ENCODE measurements around the gene TPBGL.

The TPBGL gene, protein sequence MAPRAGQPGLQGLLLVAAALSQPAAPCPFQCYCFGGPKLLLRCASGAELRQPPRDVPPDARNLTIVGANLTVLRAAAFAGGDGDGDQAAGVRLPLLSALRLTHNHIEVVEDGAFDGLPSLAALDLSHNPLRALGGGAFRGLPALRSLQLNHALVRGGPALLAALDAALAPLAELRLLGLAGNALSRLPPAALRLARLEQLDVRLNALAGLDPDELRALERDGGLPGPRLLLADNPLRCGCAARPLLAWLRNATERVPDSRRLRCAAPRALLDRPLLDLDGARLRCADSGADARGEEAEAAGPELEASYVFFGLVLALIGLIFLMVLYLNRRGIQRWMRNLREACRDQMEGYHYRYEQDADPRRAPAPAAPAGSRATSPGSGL

DNA sequence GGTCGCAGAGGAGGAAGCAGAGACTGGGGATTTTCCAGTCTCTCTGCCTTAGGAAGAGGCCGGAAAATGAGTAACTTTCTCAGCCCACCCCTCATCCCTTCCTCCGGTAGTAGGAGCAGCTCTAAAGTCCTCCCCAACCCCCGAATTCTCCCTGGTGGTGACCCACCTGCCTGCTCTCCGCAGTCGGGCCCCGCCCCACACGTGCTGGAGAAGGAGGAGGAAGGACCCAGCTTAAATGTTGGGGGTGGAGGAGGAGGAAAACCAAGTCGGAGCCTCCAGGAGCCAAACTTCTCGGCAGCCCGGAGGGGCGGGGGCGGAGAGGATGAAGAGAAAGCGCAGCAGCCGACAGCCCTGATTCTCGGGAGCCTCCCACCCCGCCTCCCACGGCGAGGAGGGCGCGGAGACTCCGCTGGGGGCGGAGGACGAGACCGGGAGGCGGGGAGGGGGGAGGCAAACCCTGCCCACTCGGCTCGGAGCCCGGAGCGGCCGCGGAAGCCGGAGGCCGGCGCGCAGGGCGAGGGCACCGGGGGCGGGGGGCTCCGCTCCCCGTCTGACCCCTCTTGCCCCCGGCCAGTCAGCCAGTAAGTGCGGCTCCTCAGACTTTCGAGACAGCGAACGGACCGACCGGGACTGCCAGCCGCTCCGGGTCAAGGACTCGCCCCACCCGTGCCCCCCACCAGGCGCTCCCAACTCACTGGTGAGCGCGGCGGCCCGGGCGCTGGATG, at the start of gene TPBGL:
TPBGL (plus strand) TSS at position 464 of the 725 bp plus-strand sequence. CDS start 276 bp downstream, outside the sequence.
- peak within 1 kb of the TSS; percentile 30 for H3K4me3 ChIP-seq (ENCODE audit: low read depth, low read length)
- DNase-seq (ENCODE audit: low read depth): no peak

DNA sequence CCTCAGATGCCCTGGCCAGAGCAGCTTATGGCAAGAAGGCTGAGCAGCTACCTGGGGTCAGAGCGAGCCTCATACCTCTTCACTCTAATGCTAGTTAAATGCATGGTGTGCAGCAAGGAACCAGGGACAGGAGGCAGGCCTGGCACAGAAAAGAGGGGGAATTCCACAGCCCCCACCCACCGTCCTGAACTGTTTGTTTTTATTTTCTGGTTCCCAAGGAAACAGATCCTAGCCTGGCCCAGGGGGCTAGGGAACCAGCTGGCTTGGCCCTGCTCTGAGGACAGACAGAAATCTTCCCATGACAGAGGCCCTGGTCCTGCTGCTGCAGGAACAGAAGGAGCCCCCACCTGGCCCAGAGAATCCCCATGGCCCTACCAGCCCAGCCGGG, 49.2 kb upstream of the TPBGL start:
- no peak for DNase-seq (ENCODE audit: low read depth)
- H3K4me3 ChIP-seq (ENCODE audit: low read depth, low read length): no peak overlapping the region
- TF ChIP-seq, protein P1, sequence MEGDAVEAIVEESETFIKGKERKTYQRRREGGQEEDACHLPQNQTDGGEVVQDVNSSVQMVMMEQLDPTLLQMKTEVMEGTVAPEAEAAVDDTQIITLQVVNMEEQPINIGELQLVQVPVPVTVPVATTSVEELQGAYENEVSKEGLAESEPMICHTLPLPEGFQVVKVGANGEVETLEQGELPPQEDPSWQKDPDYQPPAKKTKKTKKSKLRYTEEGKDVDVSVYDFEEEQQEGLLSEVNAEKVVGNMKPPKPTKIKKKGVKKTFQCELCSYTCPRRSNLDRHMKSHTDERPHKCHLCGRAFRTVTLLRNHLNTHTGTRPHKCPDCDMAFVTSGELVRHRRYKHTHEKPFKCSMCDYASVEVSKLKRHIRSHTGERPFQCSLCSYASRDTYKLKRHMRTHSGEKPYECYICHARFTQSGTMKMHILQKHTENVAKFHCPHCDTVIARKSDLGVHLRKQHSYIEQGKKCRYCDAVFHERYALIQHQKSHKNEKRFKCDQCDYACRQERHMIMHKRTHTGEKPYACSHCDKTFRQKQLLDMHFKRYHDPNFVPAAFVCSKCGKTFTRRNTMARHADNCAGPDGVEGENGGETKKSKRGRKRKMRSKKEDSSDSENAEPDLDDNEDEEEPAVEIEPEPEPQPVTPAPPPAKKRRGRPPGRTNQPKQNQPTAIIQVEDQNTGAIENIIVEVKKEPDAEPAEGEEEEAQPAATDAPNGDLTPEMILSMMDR (IDR thresholded peaks at IDR 0.05; ENCODE audit: control insufficient read depth, extremely low read depth, insufficient read depth): no peak

More for the DNA sequence above, at the start of gene TPBGL:
- TF ChIP-seq, protein P1 (IDR thresholded peaks at IDR 0.05; ENCODE audit: control insufficient read depth, extremely low read depth, insufficient read depth): no peak

DNA sequence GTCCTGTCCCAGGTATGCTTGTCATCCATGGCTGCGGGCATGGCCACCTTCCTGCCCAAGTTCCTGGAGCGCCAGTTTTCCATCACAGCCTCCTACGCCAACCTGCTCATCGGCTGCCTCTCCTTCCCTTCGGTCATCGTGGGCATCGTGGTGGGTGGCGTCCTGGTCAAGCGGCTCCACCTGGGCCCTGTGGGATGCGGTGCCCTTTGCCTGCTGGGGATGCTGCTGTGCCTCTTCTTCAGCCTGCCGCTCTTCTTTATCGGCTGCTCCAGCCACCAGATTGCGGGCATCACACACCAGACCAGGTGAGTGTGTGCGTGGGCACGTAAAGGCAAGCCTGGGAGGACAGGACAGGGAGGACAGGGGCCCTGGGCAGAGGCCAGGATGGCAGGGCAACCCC, 47.3 kb upstream of the TPBGL start:
- H3K4me3 ChIP-seq (ENCODE audit: low read depth, low read length): no peak overlapping the region
- TF ChIP-seq, protein P1 (IDR thresholded peaks at IDR 0.05; ENCODE audit: control insufficient read depth, extremely low read depth, insufficient read depth): no peak
- DNase-seq (ENCODE audit: low read depth): no peak

DNA sequence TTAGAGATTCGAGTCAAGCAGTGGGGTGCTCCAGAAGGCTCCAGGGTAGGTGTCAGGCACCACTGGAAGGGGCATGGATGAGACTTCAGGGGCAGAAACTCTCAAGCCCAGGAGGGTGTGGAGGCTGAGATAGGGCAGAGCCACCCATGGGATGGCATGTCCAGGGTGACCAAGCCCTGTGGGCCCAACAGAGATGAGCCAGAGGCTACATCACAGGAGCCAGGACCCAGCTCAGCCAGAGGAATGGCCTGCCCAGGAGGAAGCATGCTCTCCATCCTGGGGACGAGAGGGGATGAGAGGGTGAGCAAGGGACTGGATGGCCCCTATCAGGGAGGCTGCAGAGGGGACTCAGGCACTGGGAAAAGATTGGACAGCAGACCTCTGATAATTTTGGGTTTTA, 46.9 kb upstream of the TPBGL start:
- TF ChIP-seq, protein P1 (IDR thresholded peaks at IDR 0.05; ENCODE audit: control insufficient read depth, extremely low read depth, insufficient read depth): no peak
- no peak for DNase-seq (ENCODE audit: low read depth)
- H3K4me3 ChIP-seq (ENCODE audit: low read depth, low read length): no peak overlapping the region

DNA sequence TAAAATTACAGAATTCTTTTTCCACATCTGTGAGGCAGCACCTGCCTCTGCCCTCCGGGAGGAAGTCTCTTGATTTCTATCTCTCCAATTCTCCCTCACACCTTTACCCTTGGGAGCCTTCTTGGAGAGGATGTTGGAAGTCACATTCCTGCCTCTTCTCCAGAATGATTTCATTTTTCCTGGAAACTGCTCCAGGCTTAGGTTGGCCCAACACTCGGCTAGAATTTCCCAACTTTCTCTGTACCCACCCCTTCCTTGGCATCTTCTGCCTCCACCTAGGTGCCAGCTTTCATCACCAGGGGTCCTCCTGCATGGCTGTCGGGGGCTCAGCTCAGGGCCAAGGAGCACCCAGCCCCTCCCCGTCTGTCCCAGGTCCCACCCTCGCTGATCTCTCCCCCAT, 46.4 kb upstream of the TPBGL start:
- H3K4me3 ChIP-seq (ENCODE audit: low read depth, low read length): no peak overlapping the region
- TF ChIP-seq, protein P1 (IDR thresholded peaks at IDR 0.05; ENCODE audit: control insufficient read depth, extremely low read depth, insufficient read depth): no peak
- DNase-seq (ENCODE audit: low read depth): no peak

DNA sequence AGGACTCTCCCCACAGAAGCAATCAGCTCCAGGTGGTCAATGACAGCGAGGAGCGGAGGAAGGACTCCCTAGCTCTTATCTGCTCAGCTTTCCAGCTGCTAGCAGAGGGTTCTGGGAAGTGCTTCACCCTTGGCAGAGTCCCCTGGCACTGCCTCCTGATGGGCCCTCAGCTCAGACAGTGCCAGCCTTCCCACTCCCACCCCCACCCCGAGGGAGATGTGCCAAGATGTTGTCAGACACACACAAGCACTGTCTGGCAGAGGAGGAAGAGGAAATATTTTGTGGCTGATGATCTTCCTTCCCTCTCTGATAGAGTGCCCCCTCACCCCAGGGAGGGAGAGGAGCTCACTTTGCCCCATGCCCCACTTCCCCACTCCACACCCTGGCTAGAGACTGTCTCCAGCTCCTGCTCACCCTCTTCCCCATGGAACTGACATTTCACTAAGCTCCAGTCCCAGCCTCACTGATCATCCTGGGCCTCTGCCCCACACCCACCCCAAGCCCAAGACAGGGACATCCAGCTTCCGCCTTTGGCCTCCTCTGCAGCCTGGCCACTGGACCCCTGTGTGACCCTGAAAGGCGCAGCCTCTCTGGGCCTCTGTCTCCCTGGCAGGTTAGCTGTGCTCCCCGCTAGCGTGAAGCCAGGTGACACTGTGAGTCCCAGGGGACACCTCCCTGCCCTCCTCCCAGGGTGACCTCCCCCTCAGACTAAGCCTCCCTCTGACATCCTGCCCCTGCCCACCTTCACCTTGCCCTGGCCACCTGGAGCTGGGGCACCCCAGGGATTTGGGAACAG, 45.2 kb upstream of the TPBGL start:
- TF ChIP-seq, protein P1 (IDR thresholded peaks at IDR 0.05; ENCODE audit: control insufficient read depth, extremely low read depth, insufficient read depth): no peak
- no peak overlapping the region for H3K4me3 ChIP-seq (ENCODE audit: low read depth, low read length)
- no peak for DNase-seq (ENCODE audit: low read depth)

All from LNCaP clone FGC (cell line).